ENCODE measurements around the gene NAPEPLD. TPM values are rescaled to one million over a fixed set of nuclear protein-coding genes. Genes with fewer than 3 reads are reported as not detected.

Gene NAPEPLD
- polyA plus RNA-seq, 3 donors: 1.1 to 2.2 (median 1.6) TPM

- peaks cover 42 to 64% of the 10 kb centered on the region in 2 donors for H3K36me3 Mint-ChIP-seq
- H3K79me2 ChIP-seq (ENCODE audit: insufficient read depth, low read length): no peaks in the 10 kb centered on the region
- TF ChIP-seq CTCF (IDR thresholded peaks at IDR 0.05): no peak
- H2AFZ ChIP-seq (ENCODE audit: insufficient read depth, low read depth, low read length, poor library complexity, severe bottlenecking): no peak overlapping the region
- no peak overlapping the region for H3K27ac ChIP-seq (ENCODE audit: low read depth in 1 of 2, low read length in 2 of 2)
- no peaks in the 10 kb centered on the region for H3K4me1 ChIP-seq (ENCODE audit: control insufficient read depth in 1 of 2, insufficient read depth in 2 of 2, low read length in 2 of 2)
- H3K4me2 ChIP-seq (replicated peaks; ENCODE audit: extremely low read depth, low read length, poor library complexity, severe bottlenecking): no peak overlapping the region
- H3K4me1 Mint-ChIP-seq: no peaks in the 10 kb centered on the region
- H3K4me3 ChIP-seq (replicated peaks in 1 of 3; ENCODE audit: low read depth in 2 of 3, low read length in 3 of 3): no peak overlapping the region
- no peak for DNase-seq
- peaks cover 0 to 5% (median 3%) of the 10 kb centered on the region in 7 donors for H3K9me3 Mint-ChIP-seq
- WGBS (ENCODE audit: insufficient coverage): 94% methylated on average over 6 of the region's 12 CpGs
- no peaks in the 10 kb centered on the region for H3K27me3 ChIP-seq (ENCODE audit: control insufficient read depth in 2 of 2, insufficient read depth in 2 of 2, low read length in 2 of 2)
- peaks cover 0 to 1% (median 0%) of the 10 kb centered on the region in 3 donors for H3K27me3 Mint-ChIP-seq (ENCODE audit: low read depth in 3 of 3)
- H3K9me3 ChIP-seq (replicated peaks in 1 of 2; ENCODE audit: control insufficient read depth in 1 of 2, insufficient read depth in 1 of 2, low read length in 2 of 2): no peaks in the 10 kb centered on the region
- H3K4me3 Mint-ChIP-seq: no peak overlapping the region
- peaks cover 10 to 41% of the 10 kb centered on the region in 2 donors for H3K36me3 ChIP-seq (replicated peaks in 1 of 2; ENCODE audit: control insufficient read depth in 1 of 2, insufficient read depth in 2 of 2, low read length in 2 of 2)
- no peaks in the 10 kb centered on the region for H4K20me1 ChIP-seq (ENCODE audit: insufficient read depth, low read length)
- H3K27ac Mint-ChIP-seq: no peak overlapping the region
- intact Hi-C loops (cut with micrococcal nuclease): no loop called here
- no peak overlapping the region for H3K9ac ChIP-seq (ENCODE audit: insufficient read depth, low read length, poor library complexity, severe bottlenecking)
Measured at GRCh38 chr7:103106005-103106702, 42.7 kb downstream of the NAPEPLD start.

- no peaks in the 10 kb centered on the region for H3K4me1 Mint-ChIP-seq
- H3K27ac Mint-ChIP-seq: no peak overlapping the region
- H3K27ac ChIP-seq (ENCODE audit: low read depth in 1 of 2, low read length in 2 of 2): no peak overlapping the region
- no peak overlapping the region for H3K4me3 Mint-ChIP-seq
- intact Hi-C loops (cut with micrococcal nuclease): no loop called here
- no peaks in the 10 kb centered on the region for H3K4me1 ChIP-seq (ENCODE audit: control insufficient read depth in 1 of 2, insufficient read depth in 2 of 2, low read length in 2 of 2)
- no peak overlapping the region for H3K4me2 ChIP-seq (replicated peaks; ENCODE audit: extremely low read depth, low read length, poor library complexity, severe bottlenecking)
- no peak overlapping the region for H3K9ac ChIP-seq (ENCODE audit: insufficient read depth, low read length, poor library complexity, severe bottlenecking)
- no peaks in the 10 kb centered on the region for H3K9me3 Mint-ChIP-seq
- no peaks in the 10 kb centered on the region for H3K27me3 Mint-ChIP-seq (ENCODE audit: low read depth in 3 of 3)
- no peaks in the 10 kb centered on the region for H3K79me2 ChIP-seq (ENCODE audit: insufficient read depth, low read length)
- no CpG with 5 or more reads among the region's 2 CpGs for WGBS (ENCODE audit: insufficient coverage)
- no peak for TF ChIP-seq CTCF (IDR thresholded peaks at IDR 0.05)
- H3K9me3 ChIP-seq (replicated peaks in 1 of 2; ENCODE audit: control insufficient read depth in 1 of 2, insufficient read depth in 1 of 2, low read length in 2 of 2): no peaks in the 10 kb centered on the region
- H3K4me3 ChIP-seq (replicated peaks in 1 of 3; ENCODE audit: low read depth in 2 of 3, low read length in 3 of 3): no peak overlapping the region
- no peaks in the 10 kb centered on the region for H4K20me1 ChIP-seq (ENCODE audit: insufficient read depth, low read length)
- no peak overlapping the region for H2AFZ ChIP-seq (ENCODE audit: insufficient read depth, low read depth, low read length, poor library complexity, severe bottlenecking)
- H3K36me3 ChIP-seq (replicated peaks in 1 of 2; ENCODE audit: control insufficient read depth in 1 of 2, insufficient read depth in 2 of 2, low read length in 2 of 2): peaks cover 27 to 72% of the 10 kb centered on the region in 2 donors
- H3K36me3 Mint-ChIP-seq: peaks cover 35 to 58% of the 10 kb centered on the region in 2 donors
- no peaks in the 10 kb centered on the region for H3K27me3 ChIP-seq (ENCODE audit: control insufficient read depth in 2 of 2, insufficient read depth in 2 of 2, low read length in 2 of 2)
- no peak for DNase-seq
Measured at GRCh38 chr7:103101543-103101942, 47.4 kb downstream of the NAPEPLD start.

All from CD14-positive monocyte (primary cell).